Immature natural killer cell (primary cell): ENCODE results near the gene NKX2-4. TPM values are rescaled to one million over a fixed set of nuclear protein-coding genes. Genes with fewer than 3 reads are reported as not detected.
"Not testable (repeated sequence)": the region's sequence is repeated elsewhere in the genome, so short reads cannot be mapped to it uniquely, and the experiment has no call there.

Source experiments
- DNase-seq, 3 donors: peaks; one replicate each; pipeline ENCODE4 v3.0.0; 2022; ENCODE audit warnings: mixed read lengths in 1 of 3
- H3K27ac Mint-ChIP-seq, 6 donors: one replicate each; pipeline ENCODE4 v1.8.0; 2020; ENCODE audit warnings: mixed read lengths in 6 of 6, mild to moderate bottlenecking in 5 of 6, inconsistent platforms in 4 of 6, moderate library complexity in 3 of 6
- H3K27me3 Mint-ChIP-seq, 3 donors: one replicate each; pipeline ENCODE4 v1.8.0; 2020 to 2021; ENCODE audit warnings: low read depth in 3 of 3, mild to moderate bottlenecking in 3 of 3, mixed read lengths in 3 of 3, moderate library complexity in 3 of 3, inconsistent platforms in 1 of 3
- H3K36me3 Mint-ChIP-seq, 3 donors: one replicate each; pipeline ENCODE4 v1.8.0; 2020; ENCODE audit warnings: mixed read lengths in 3 of 3, inconsistent platforms in 2 of 3, mild to moderate bottlenecking in 2 of 3
- H3K4me1 Mint-ChIP-seq, 2 donors: one replicate each; pipeline ENCODE4 v1.8.0; 2020; ENCODE audit warnings: inconsistent platforms in 2 of 2, mild to moderate bottlenecking in 2 of 2, mixed read lengths in 2 of 2, moderate library complexity in 1 of 2
- H3K4me3 Mint-ChIP-seq, 5 donors: one replicate each; pipeline ENCODE4 v1.8.0; 2020; ENCODE audit warnings: mild to moderate bottlenecking in 5 of 5, mixed read lengths in 5 of 5, inconsistent platforms in 3 of 5, moderate library complexity in 3 of 5
- H3K9me3 Mint-ChIP-seq, 6 donors: one replicate each; pipeline ENCODE4 v1.8.0; 2020; ENCODE audit warnings: mild to moderate bottlenecking in 6 of 6, mixed read lengths in 6 of 6, inconsistent platforms in 4 of 6, moderate library complexity in 3 of 6
- polyA plus RNA-seq, 3 donors: library from polyadenylated mRNA; unstranded; fragments of 300-500 nt; fragmentation: Illumina TruSeq; gene quantifications; one replicate each; pipeline ENCODE4 v1.2.3, GENCODE V29; 2021

NKX2-4 gene
- polyA plus RNA-seq, 3 donors from 2014 or later: not detected

DNA sequence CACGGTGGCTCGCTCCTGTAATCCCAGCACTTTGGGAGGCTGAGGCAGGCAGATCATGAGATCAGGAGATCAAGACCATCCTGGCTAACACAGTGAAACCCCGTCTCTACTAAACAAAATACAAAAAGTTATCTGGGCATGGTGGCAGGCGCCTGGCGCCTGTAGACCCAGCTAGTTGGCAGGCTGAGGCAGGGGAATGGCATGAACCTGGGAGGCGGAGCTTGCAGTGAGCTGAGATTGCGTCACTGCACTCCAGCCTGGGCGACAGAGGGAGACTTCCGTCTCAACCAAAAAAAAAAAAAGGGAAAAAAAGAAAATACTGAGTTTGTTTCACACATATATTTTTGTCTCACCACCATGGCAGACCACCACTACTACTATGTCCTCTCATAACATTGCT is 31.1 kb downstream of the NKX2-4 start:
- not testable (repeated sequence) for H3K27me3 Mint-ChIP-seq, H3K27ac Mint-ChIP-seq, H3K9me3 Mint-ChIP-seq, DNase-seq, H3K4me1 Mint-ChIP-seq, H3K4me3 Mint-ChIP-seq
- peaks cover 24 to 42% (median 32%) of the 10 kb centered on the region in 3 donors for H3K36me3 Mint-ChIP-seq

- Mint-ChIP-seq H3K36me3 (peaks cover 24 to 42% (median 32%) of the 10 kb centered on the region in 3 donors), H3K9me3 (no peaks in the 10 kb centered on the region), H3K27me3 (peaks cover 0 to 5% (median 2%) of the 10 kb centered on the region in 3 donors), H3K4me3 (no peak overlapping the region), H3K4me1 (peaks cover 0 to 8% of the 10 kb centered on the region in 2 donors), H3K27ac (no peak overlapping the region)
- DNase-seq: no peak
Observed at GRCh38 chr20:21365771-21366170, 31.6 kb downstream of the NKX2-4 start.

DNA sequence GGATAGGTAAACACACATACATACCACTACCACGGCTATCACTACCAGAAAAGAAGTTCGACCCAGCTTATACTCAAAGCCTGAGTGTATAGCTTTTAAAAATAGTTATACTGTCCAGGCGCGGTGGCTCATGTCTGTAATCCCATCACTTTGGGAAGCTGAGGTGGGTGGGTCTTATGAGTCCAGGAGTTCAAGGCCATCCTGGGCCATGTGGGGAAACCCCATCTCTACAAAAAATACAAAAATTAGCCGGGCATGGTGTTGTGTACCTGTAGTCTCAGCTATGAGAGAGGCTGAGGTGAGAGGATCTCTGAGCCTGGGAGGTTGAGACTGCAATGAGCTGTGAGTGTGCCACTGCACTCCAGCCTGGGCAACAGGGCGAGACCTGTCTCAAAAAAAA is 32.9 kb downstream of the NKX2-4 start:
- H3K27me3 Mint-ChIP-seq: peaks cover 0 to 5% (median 2%) of the 10 kb centered on the region in 3 donors
- H3K4me3 Mint-ChIP-seq: no peak overlapping the region
- H3K36me3 Mint-ChIP-seq: peaks cover 29 to 49% (median 43%) of the 10 kb centered on the region in 3 donors
- H3K4me1 Mint-ChIP-seq: peaks cover 1 to 8% of the 10 kb centered on the region in 2 donors
- no peaks in the 10 kb centered on the region for H3K9me3 Mint-ChIP-seq
- no peak overlapping the region for H3K27ac Mint-ChIP-seq
- DNase-seq: no peak

GRCh38 chr20:21361266-21361665 is 36.1 kb downstream of the NKX2-4 start:
- peak overlapping the region in 1 of 6 donors; percentile 33 for H3K27ac Mint-ChIP-seq
- peaks cover 15 to 31% (median 30%) of the 10 kb centered on the region in 3 donors for H3K36me3 Mint-ChIP-seq
- H3K27me3 Mint-ChIP-seq: peaks cover 0 to 3% (median 2%) of the 10 kb centered on the region in 3 donors
- no peak overlapping the region for H3K4me3 Mint-ChIP-seq
- peaks cover 1 to 8% of the 10 kb centered on the region in 2 donors for H3K4me1 Mint-ChIP-seq
- no peak for DNase-seq
- no peaks in the 10 kb centered on the region for H3K9me3 Mint-ChIP-seq

DNA sequence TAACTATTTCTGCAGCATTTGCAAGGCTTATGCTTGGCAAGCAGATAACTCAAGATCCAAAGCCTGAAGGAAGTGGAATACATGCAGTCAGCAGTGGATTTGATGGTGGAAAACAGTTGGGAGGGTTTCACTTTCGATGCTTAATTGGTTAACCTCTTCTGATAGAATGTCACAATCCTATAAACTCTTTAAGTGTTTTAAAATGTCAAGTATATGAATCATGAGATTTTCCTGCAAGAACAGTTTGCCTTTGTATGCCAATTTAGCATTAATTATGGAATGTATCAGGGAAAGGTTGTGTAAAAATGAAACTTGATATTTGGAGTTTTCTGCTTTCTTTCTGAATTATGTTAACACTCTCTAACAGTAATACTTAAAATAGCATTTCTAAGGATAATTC is 36.6 kb downstream of the NKX2-4 start:
- Mint-ChIP-seq H3K27ac (peak overlapping the region in 1 of 6 donors; percentile 2), H3K27me3 (peaks cover 0 to 2% (median 1%) of the 10 kb centered on the region in 3 donors), H3K36me3 (peaks cover 14 to 30% (median 30%) of the 10 kb centered on the region in 3 donors), H3K9me3 (no peaks in the 10 kb centered on the region), H3K4me3 (no peak overlapping the region), H3K4me1 (peaks cover 1 to 8% of the 10 kb centered on the region in 2 donors)
- DNase-seq: no peak

- Mint-ChIP-seq H3K27me3 (peaks cover 0 to 2% (median 0%) of the 10 kb centered on the region in 3 donors), H3K9me3 (no peaks in the 10 kb centered on the region), H3K36me3 (peaks cover 14 to 36% (median 30%) of the 10 kb centered on the region in 3 donors), H3K4me3 (no peak overlapping the region), H3K4me1 (peaks cover 1 to 8% of the 10 kb centered on the region in 2 donors), H3K27ac (no peak overlapping the region)
- DNase-seq: no peak
Observed at GRCh38 chr20:21358737-21359136, 38.6 kb downstream of the NKX2-4 start.

- H3K4me3 Mint-ChIP-seq: no peak overlapping the region
- no peak overlapping the region for H3K27ac Mint-ChIP-seq
- peaks cover 1 to 8% of the 10 kb centered on the region in 2 donors for H3K4me1 Mint-ChIP-seq
- H3K27me3 Mint-ChIP-seq: peaks cover 0 to 2% (median 0%) of the 10 kb centered on the region in 3 donors
- no peak for DNase-seq
- peaks cover 10 to 29% (median 23%) of the 10 kb centered on the region in 3 donors for H3K36me3 Mint-ChIP-seq
- no peaks in the 10 kb centered on the region for H3K9me3 Mint-ChIP-seq
Observed at GRCh38 chr20:21357844-21358243, 39.5 kb downstream of the NKX2-4 start.

DNA sequence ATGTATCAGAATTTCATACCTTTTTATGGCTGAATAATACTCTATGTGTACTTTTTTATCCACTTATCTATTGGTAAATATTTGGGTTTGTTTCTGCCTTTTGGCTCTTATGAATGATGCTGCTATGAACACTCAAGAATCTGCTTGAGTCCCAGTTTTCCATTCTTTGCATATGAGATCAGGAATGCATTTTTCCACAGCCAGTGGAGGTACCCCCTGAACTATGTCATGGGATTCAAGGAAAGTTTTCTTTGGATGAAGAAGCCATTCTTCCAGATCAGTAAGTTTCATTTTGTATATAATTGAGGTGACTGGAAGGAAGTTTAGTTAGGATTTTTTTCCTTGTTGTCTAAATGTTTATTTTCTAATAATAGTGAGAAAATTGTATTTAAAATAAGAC is 40.9 kb downstream of the NKX2-4 start:
- Mint-ChIP-seq H3K4me3 (no peak overlapping the region), H3K4me1 (peaks cover 1 to 4% of the 10 kb centered on the region in 2 donors), H3K9me3 (no peaks in the 10 kb centered on the region), H3K36me3 (peaks cover 5 to 22% (median 17%) of the 10 kb centered on the region in 3 donors), H3K27ac (no peak overlapping the region), H3K27me3 (no peaks in the 10 kb centered on the region)
- DNase-seq: no peak

- Mint-ChIP-seq H3K9me3 (no peaks in the 10 kb centered on the region), H3K4me1 (peaks cover under 1 to 1% of the 10 kb centered on the region in 2 donors), H3K4me3 (no peak overlapping the region), H3K27ac (no peak overlapping the region), H3K36me3 (peaks cover 5 to 22% (median 17%) of the 10 kb centered on the region in 3 donors), H3K27me3 (no peaks in the 10 kb centered on the region)
- no peak for DNase-seq
Observed at GRCh38 chr20:21355981-21356380, 41.3 kb downstream of the NKX2-4 start.

- no peak overlapping the region for H3K27ac Mint-ChIP-seq
- no peak for DNase-seq
Observed at GRCh38 chr20:21353236-21353635, 44.1 kb downstream of the NKX2-4 start.

GRCh38 chr20:21352703-21353102 is 44.6 kb downstream of the NKX2-4 start:
- Mint-ChIP-seq H3K27me3 (no peaks in the 10 kb centered on the region), H3K4me1 (no peaks in the 10 kb centered on the region), H3K4me3 (no peak overlapping the region), H3K9me3 (no peaks in the 10 kb centered on the region), H3K27ac (no peak overlapping the region), H3K36me3 (peaks cover 10 to 25% (median 21%) of the 10 kb centered on the region in 3 donors)
- no peak for DNase-seq

More at GRCh38 chr20:21353236-21353635, 44.1 kb downstream of the NKX2-4 start:
- Mint-ChIP-seq H3K9me3 (no peaks in the 10 kb centered on the region), H3K27me3 (no peaks in the 10 kb centered on the region), H3K36me3 (peaks cover 6 to 20% (median 16%) of the 10 kb centered on the region in 3 donors), H3K4me3 (no peak overlapping the region), H3K4me1 (no peaks in the 10 kb centered on the region)

Other genes with a start within 250 kb of the NKX2-4 start
- 10 to 100 TPM; 52.7 to 63.9 (median 61.2) TPM for gene XRN2, start 94.2 kb downstream of the NKX2-4 start, polyA plus RNA-seq
- gene NKX2-2, start 116.5 kb upstream of the NKX2-4 start, polyA plus RNA-seq: not detected